ENCODE measurements around the gene CAMTA1. TPM values are rescaled to one million over a fixed set of nuclear protein-coding genes. Genes with fewer than 3 reads are reported as not detected.
A peak's percentile ranks its signal among the peaks of the same experiment; 100 is the strongest.

Gene CAMTA1
- total RNA-seq, 1 donor from 2014 or later = 69.9 TPM

DNA sequence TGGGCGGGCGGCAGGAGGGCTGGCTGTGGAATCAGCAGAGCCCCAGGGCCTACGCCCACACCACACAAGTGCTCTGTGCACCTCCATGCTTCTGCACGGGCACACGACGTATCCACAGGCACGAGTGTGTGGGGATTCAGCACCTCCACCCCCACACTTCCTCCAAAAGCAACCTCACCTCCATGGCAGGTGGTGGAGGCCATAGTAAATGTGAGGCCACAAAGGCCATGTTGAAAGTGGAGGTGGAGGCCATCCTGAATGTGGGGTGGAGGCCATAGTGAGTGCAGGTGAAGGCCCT, 860.4 kb downstream of the CAMTA1 start:
- DNase-seq = no peak
- Mint-ChIP-seq H3K36me3 (ENCODE audit: low read depth) (no peaks in the 10 kb centered on the region), H3K27me3 (no peaks in the 10 kb centered on the region), H3K9me3 (no peaks in the 10 kb centered on the region), H3K27ac (no peak overlapping the region), H3K4me3 (no peak overlapping the region), H3K4me1 (no peaks in the 10 kb centered on the region)
- intact Hi-C loops (cut with micrococcal nuclease) = loop anchor here (5.0 kb wide), 2 partner anchors 603 to 923 kb away; no protein-coding TSS in a partner anchor

DNA sequence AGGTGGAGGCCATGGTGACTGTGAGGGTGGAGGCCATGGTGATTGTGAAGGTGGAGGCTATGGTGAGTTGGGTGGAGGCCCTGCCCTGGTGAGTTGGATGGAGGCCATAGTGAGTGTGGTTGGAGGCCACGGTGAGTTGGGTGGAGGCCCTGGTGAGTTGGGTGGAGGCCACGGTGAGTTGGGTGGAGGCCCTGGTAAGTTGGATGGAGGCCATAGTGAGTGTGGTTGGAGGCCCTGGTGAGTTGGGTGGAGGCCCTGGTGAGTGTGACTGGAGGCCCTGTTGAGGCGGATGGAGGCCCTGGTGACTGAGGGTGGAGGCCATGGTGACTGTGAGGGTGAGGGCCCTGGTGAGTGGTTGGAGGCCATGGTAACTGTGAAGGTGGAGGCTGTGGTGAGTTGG, 860.9 kb downstream of the CAMTA1 start:
- no peak overlapping the region for H3K27ac Mint-ChIP-seq
- no peaks in the 10 kb centered on the region for H3K9me3 Mint-ChIP-seq
- no peaks in the 10 kb centered on the region for H3K36me3 Mint-ChIP-seq (ENCODE audit: low read depth)
- no peak overlapping the region for H3K4me3 Mint-ChIP-seq
- intact Hi-C loops (cut with micrococcal nuclease) = loop anchor here (5.0 kb wide), 2 partner anchors 604 to 924 kb away; no protein-coding TSS in a partner anchor
- DNase-seq = no peak
- no peaks in the 10 kb centered on the region for H3K27me3 Mint-ChIP-seq
- no peaks in the 10 kb centered on the region for H3K4me1 Mint-ChIP-seq

DNA sequence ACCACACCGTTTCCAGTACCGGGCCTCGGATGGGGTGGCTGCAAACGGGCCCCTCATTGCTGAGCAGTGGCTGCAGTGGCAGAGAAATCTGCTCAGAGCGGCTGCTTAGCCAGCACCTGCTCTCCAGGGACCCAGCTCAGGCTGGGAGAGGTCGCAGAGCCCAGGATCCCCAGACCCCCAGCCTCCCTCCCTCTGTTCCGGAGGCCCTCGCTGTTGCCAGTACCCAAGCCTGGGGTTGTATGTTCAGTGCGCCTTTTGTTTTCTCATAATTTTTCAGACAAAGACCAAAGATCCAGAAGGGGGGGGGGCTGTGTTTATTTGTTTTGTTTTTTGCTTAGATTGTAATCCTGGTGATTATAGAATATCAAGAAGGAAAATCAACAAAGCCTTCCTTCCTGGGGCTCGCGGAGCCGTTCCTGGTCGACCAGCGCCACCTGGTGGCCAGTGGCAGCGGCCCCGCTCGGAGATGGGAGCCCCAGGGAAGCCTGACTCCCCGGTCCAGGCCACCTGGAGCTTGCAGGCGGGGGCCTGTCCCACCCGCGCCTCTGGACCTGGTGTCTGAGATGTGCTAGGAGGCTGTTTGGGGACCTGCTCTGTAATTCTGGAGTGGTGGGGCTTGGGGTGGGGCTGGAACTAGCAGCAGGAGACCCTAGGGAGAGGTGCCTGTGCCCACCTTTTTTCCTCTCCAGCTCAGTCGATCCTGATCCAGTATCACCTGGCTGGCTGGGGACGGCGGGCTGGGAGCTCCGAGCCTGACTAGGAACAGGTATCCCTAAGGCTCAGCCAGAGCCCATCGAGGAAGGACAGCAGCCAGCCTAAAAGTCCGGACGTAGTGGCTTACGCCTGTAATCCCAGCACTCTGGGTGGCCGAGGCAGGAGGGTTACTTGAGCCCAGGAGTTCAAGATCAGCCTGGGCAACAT, 862.0 kb downstream of the CAMTA1 start:
- no peak overlapping the region for H3K4me3 Mint-ChIP-seq

DNA sequence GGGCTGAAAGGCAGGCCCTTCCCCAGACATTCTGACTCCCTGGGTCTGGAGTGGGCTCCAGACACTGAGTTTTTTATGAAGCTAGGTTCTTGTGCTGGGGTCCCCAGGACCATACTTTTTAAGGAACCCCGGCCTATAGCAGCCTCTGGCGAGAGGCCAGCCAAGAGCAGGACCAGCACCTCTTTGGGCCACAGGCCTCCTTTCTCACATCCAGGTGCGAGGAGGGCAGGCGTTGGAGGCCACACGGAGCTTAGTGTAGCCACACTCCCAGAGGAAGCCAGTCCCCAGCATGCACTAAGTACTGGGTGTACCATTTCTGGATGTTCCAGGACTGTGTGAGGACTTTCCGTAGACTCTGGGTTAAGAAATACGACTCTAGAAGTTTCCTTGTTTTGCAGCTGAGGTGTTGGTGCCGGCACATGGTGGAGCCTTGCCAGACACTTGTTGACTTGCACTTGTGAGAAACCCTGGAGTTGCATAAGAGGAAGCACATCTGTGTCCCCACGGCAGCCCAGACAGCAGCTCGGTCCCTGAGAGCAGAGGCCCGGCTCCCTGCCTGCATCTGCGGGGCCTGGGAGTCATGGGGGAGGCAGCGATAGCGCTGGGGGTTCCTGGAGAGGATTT, 863.6 kb downstream of the CAMTA1 start:
- DNase-seq = no peak
- H3K36me3 Mint-ChIP-seq (ENCODE audit: low read depth) = no peaks in the 10 kb centered on the region
- H3K9me3 Mint-ChIP-seq = no peaks in the 10 kb centered on the region
- intact Hi-C loops (cut with micrococcal nuclease) = loop anchor here (5.0 kb wide), 2 partner anchors 607 to 927 kb away; no protein-coding TSS in a partner anchor
- H3K4me3 Mint-ChIP-seq = no peak overlapping the region
- no peak overlapping the region for H3K27ac Mint-ChIP-seq
- H3K4me1 Mint-ChIP-seq = no peaks in the 10 kb centered on the region
- H3K27me3 Mint-ChIP-seq = no peaks in the 10 kb centered on the region

More for the DNA sequence above, 862.0 kb downstream of the CAMTA1 start:
- H3K36me3 Mint-ChIP-seq (ENCODE audit: low read depth) = no peaks in the 10 kb centered on the region
- peak; percentile 89 for DNase-seq
- H3K4me1 Mint-ChIP-seq = no peaks in the 10 kb centered on the region
- no peak overlapping the region for H3K27ac Mint-ChIP-seq
- intact Hi-C loops (cut with micrococcal nuclease) = loop anchor here (5.0 kb wide), 2 partner anchors 605 to 925 kb away; no protein-coding TSS in a partner anchor
- no peaks in the 10 kb centered on the region for H3K9me3 Mint-ChIP-seq
- no peaks in the 10 kb centered on the region for H3K27me3 Mint-ChIP-seq

DNA sequence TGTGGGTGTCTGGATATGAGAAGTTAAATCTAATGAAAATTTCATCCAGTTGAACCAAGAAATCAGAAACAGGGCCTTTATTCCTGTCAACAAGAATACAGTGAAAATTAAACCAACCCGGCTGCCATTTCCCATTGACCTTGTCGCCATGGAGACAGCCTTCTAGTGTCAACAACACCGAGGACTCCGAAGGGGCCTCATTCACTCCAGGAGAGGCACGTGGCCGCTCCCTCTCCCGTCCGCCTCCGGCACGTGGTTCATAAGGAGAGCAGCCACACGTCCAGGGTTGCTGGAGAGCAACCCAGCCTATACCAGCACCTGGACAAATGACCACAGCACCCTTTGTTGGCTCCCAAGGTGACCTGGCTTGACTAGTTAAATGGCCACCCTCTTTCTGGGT, 865.5 kb downstream of the CAMTA1 start:
- no peaks in the 10 kb centered on the region for H3K4me1 Mint-ChIP-seq

DNA sequence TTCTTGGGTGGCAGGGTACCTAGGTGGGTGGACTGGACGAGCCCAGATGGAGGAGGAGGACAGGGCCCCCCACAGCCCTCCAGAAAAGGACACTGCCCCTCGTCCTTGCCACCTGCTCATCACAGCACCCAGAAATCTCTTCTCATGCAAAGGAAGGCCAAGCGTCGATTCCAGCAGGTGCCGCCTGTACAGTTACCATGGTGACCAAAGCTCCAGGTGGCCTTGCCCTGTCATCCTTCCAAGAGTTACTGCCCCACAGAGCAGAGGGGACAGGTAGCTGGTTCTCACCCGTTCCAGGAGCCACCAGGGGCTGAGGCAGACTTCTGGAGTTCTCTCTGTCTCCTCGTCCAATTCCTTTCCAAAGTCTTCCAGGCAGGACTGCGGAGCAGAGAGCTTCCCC, 865.9 kb downstream of the CAMTA1 start:
- Mint-ChIP-seq H3K4me1 (no peaks in the 10 kb centered on the region), H3K27me3 (no peaks in the 10 kb centered on the region), H3K4me3 (no peak overlapping the region), H3K9me3 (no peaks in the 10 kb centered on the region), H3K27ac (no peak overlapping the region), H3K36me3 (ENCODE audit: low read depth) (no peaks in the 10 kb centered on the region)
- no peak for DNase-seq
- intact Hi-C loops (cut with micrococcal nuclease) = no loop called here

More for the DNA sequence above, 865.5 kb downstream of the CAMTA1 start:
- no peaks in the 10 kb centered on the region for H3K9me3 Mint-ChIP-seq
- no peaks in the 10 kb centered on the region for H3K27me3 Mint-ChIP-seq
- no peak overlapping the region for H3K4me3 Mint-ChIP-seq
- intact Hi-C loops (cut with micrococcal nuclease) = no loop called here
- H3K36me3 Mint-ChIP-seq (ENCODE audit: low read depth) = no peaks in the 10 kb centered on the region
- no peak overlapping the region for H3K27ac Mint-ChIP-seq
- no peak for DNase-seq

DNA sequence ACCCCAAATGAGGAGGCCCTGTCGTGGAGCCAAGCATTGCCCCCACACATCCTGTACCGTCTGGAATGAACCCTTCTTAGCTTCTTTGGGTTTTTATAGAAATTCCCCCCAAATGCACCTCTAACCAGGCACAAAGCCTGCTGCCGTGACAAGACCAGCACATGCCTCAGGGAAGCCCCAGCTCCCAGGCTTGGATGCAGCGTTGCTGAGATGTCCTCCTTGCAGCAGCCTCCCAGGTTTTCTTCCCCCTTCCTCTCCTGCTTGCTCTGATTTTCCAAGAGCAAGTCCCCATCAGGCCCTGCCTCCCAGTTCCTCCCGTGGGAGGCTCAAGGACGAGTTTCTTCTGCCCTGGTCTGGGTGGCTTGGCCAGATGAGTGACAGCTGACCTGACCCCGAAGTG, 866.8 kb downstream of the CAMTA1 start:
- Mint-ChIP-seq H3K4me1 (no peaks in the 10 kb centered on the region), H3K36me3 (ENCODE audit: low read depth) (no peaks in the 10 kb centered on the region)
- intact Hi-C loops (cut with micrococcal nuclease) = no loop called here

DNA sequence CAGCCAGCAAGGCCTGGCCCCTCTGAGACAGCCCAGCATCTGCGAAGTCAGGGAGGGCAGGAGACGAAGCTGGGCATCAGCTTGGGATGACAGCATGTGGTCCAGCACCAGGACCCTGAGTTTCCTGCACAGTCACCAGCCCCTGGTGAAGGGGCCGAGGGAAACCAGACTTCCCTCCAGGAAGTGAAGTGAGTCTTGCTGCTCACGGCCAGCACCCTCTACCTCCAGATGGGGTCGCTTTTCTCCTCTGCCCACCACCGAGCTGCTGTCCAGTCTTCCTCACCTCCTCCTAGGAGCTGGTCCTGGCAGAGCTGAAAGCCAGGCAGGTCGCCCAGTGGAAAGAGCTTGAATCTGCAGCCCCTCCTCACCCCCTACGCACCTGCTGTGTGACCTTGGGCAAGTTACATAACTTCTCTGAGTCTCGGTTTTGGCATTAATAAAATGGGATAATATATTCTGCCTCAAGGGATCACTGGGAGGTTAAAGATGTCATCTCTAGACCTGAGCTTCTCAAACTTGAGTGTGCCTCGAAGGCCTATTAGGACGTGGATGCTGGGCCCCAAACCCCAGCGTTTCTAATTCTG, 867.4 kb downstream of the CAMTA1 start:
- Mint-ChIP-seq H3K9me3 (no peaks in the 10 kb centered on the region), H3K36me3 (ENCODE audit: low read depth) (no peaks in the 10 kb centered on the region), H3K4me3 (no peak overlapping the region), H3K27ac (no peak overlapping the region), H3K27me3 (no peaks in the 10 kb centered on the region), H3K4me1 (no peaks in the 10 kb centered on the region)
- intact Hi-C loops (cut with micrococcal nuclease) = no loop called here
- no peak for DNase-seq

More for the DNA sequence above, 866.8 kb downstream of the CAMTA1 start:
- H3K4me3 Mint-ChIP-seq = no peak overlapping the region
- H3K27ac Mint-ChIP-seq = no peak overlapping the region
- no peaks in the 10 kb centered on the region for H3K27me3 Mint-ChIP-seq
- DNase-seq = no peak
- no peaks in the 10 kb centered on the region for H3K9me3 Mint-ChIP-seq

DNA sequence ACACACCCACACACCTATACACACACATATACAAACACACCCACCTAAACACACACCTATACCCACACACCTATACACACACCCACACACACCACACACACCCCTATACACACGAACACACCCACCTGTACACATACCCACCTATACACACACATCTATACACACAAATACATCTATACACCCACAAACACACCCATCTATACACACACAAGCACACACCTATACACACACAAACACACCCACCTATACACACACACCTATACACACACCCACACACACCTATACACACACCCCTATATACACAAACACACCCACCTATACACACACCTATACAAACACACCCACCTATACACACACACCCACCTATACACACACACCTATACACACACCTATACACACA, 869.5 kb downstream of the CAMTA1 start:
- DNase-seq = no peak
- no peak overlapping the region for H3K27ac Mint-ChIP-seq
- H3K4me1 Mint-ChIP-seq = no peaks in the 10 kb centered on the region
- intact Hi-C loops (cut with micrococcal nuclease) = no loop called here
- H3K27me3 Mint-ChIP-seq = no peaks in the 10 kb centered on the region
- H3K36me3 Mint-ChIP-seq (ENCODE audit: low read depth) = no peaks in the 10 kb centered on the region
- H3K4me3 Mint-ChIP-seq = no peak overlapping the region
- H3K9me3 Mint-ChIP-seq = no peaks in the 10 kb centered on the region

DNA sequence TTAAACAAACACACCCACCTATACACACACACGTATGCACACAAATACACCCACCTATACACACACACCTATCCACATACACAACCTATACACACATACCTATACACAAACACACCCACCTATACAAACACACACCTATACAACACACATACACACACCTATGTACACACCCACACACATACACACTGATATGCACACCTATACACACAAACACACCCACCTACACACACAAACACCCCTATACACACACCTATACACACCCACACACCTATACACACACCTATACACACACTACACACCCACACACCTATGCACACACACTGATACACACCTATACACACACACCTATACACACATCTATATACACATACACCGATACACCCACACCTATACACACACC, 870.1 kb downstream of the CAMTA1 start:
- Mint-ChIP-seq H3K4me1 (no peaks in the 10 kb centered on the region), H3K9me3 (no peaks in the 10 kb centered on the region), H3K27ac (no peak overlapping the region), H3K27me3 (no peaks in the 10 kb centered on the region), H3K36me3 (ENCODE audit: low read depth) (no peaks in the 10 kb centered on the region), H3K4me3 (no peak overlapping the region)
- intact Hi-C loops (cut with micrococcal nuclease) = no loop called here
- no peak for DNase-seq

DNA sequence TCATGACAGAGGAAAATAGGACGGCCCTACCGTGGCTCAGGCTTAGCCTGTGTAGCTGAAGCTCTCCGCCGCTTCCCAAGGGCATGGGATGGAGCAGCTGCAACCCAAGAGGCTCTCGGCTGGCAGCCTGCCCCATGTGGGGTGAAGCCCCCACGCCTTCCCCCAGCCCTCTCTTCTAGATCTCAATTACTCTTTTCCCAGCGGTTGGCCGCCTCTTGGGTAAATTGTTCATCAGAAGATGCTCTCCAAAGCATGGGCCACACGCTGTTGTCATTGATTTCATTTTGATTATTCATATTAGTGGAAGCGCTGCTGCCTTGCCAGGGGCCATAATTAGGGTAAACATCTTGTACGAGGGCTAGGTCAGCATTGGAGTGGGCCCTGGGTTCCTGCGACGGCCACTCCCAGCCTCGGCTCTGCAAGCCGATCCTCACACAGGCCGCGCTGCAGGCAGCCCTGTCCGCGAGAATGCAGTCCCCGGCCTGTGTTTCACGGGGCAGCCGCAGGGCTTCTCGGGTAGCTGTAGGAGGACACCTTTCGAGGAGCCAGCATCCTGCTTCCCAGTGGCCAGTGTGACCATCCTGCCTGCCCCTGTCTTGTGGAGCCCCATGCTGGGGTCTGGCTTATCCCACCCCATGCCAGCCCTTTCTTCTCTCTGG, 871.4 kb downstream of the CAMTA1 start:
- no peak overlapping the region for H3K4me3 Mint-ChIP-seq
- H3K4me1 Mint-ChIP-seq = no peaks in the 10 kb centered on the region
- H3K9me3 Mint-ChIP-seq = no peaks in the 10 kb centered on the region
- no peaks in the 10 kb centered on the region for H3K36me3 Mint-ChIP-seq (ENCODE audit: low read depth)
- H3K27me3 Mint-ChIP-seq = no peaks in the 10 kb centered on the region
- H3K27ac Mint-ChIP-seq = no peak overlapping the region
- no peak for DNase-seq
- intact Hi-C loops (cut with micrococcal nuclease) = no loop called here

DNA sequence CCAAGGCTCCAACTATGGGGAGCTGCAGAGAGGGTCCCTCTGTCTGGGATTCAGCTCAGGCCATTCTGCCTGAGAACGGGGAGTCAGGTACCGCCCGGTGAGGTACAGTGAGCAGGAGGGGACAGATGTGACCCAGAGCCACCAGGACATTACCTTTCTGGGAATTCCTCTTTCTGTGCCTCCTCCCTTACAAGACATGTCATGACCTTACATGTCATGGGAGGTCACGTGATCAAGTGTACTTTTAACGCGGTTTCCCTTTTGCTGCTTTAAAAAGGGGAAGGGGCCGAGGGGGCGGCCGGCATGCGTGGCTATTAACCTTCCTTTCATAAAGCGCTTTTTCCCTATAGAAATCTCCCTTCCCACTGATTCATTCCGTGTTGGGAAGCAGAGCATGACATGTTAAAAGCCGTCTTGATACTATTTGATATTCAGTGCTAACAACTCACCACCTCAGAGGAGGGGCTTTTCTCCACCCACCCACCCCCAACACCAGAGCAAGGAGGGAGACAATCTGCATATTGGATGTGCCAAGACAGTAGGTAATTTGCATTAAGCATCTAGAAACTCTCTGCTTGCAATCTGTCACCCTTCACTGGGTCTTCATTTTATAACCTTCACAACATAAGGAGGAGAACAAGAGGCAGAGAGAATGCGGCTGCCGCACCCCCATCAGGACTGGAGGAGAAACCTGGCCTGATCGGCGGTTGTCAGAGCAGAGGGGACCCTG, 872.2 kb downstream of the CAMTA1 start:
- Mint-ChIP-seq H3K27me3 (no peaks in the 10 kb centered on the region), H3K36me3 (ENCODE audit: low read depth) (no peaks in the 10 kb centered on the region), H3K27ac (no peak overlapping the region), H3K4me3 (no peak overlapping the region), H3K9me3 (no peaks in the 10 kb centered on the region), H3K4me1 (no peaks in the 10 kb centered on the region)
- DNase-seq = no peak
- intact Hi-C loops (cut with micrococcal nuclease) = no loop called here

DNA sequence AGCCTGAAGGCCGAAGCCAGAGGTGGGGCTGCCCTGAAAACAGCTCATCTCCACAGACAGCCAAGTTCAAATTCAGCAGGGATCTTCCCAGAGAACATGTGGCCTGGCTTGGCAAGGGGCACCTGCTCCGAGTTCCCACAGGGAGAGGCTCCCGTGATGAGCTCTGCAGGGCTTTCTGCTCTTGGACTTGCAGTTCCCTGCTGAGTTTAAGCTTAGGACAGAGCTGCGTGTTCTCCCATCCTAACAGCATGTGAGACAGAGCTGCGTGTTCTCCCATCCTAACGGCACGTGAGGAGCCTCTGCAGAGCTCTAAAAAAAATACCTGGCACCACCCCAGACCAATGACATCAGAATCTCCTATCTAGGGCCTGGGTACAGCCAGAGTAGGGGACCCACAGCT, 872.8 kb downstream of the CAMTA1 start:
- H3K27me3 Mint-ChIP-seq = no peaks in the 10 kb centered on the region

More for the DNA sequence above, 872.8 kb downstream of the CAMTA1 start:
- H3K9me3 Mint-ChIP-seq = no peaks in the 10 kb centered on the region
- no peak overlapping the region for H3K27ac Mint-ChIP-seq
- no peaks in the 10 kb centered on the region for H3K36me3 Mint-ChIP-seq (ENCODE audit: low read depth)
- DNase-seq = no peak
- no peaks in the 10 kb centered on the region for H3K4me1 Mint-ChIP-seq
- intact Hi-C loops (cut with micrococcal nuclease) = no loop called here
- H3K4me3 Mint-ChIP-seq = no peak overlapping the region
